Fibroblast of the aortic adventitia (primary cell): ENCODE results near the gene TXN2. TPM values are rescaled to one million over a fixed set of nuclear protein-coding genes. Genes with fewer than 3 reads are reported as not detected.
A peak's percentile ranks its signal among the peaks of the same experiment; 100 is the strongest.

Experiments
- DNase-seq: peaks from one replicate; pipeline ENCODE4 v3.0.0-alpha.2; 2010; ENCODE audit warnings: low read depth
- H3K4me3 ChIP-seq: 2 replicates; pipeline ENCODE4 v1.5.1; 2011; ENCODE audit warnings: low read depth, mild to moderate bottlenecking, control low read depth, low read length, moderate library complexity
- total RNA-seq: library from RNA; depleted of rRNA; stranded (reverse); fragments of >200 nt; gene quantifications from 2 replicates; pipeline ENCODE4 v1.2.3, GENCODE V29; 2012; ENCODE audit warnings: low replicate concordance
- TF ChIP-seq, protein P1 (sequence below): IDR thresholded peaks from 2 replicates; pipeline ENCODE4 v1.5.1; 2011; ENCODE audit warnings: mild to moderate bottlenecking, low read length, control low read depth, inconsistent platforms; ENCODE audit not compliant: insufficient read depth

Gene TXN2
- total RNA-seq, 1 donor: 38.8 TPM

DNA sequence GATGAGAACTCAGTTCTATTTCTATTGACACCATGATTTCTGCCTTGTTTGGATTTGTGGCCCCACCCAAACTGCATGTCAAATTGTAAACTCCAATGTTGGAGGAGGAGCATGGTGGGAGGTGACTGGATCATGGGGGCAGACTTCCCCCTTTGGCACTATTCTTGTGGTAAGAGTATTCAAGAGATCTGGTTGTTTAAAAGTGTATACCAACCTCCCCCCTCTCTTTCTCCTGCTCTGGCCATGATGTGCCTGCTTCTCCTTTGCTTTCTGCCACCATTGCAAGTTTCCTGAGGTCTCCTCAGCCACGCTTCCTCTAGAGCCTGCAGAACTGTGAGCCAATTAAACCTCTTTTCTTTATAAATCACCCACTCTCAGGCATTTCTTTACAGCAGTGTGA lies 33.3 kb upstream of the TXN2 start:
- no peak for DNase-seq
- no peak overlapping the region for H3K4me3 ChIP-seq
- TF ChIP-seq, protein P1, sequence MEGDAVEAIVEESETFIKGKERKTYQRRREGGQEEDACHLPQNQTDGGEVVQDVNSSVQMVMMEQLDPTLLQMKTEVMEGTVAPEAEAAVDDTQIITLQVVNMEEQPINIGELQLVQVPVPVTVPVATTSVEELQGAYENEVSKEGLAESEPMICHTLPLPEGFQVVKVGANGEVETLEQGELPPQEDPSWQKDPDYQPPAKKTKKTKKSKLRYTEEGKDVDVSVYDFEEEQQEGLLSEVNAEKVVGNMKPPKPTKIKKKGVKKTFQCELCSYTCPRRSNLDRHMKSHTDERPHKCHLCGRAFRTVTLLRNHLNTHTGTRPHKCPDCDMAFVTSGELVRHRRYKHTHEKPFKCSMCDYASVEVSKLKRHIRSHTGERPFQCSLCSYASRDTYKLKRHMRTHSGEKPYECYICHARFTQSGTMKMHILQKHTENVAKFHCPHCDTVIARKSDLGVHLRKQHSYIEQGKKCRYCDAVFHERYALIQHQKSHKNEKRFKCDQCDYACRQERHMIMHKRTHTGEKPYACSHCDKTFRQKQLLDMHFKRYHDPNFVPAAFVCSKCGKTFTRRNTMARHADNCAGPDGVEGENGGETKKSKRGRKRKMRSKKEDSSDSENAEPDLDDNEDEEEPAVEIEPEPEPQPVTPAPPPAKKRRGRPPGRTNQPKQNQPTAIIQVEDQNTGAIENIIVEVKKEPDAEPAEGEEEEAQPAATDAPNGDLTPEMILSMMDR: no peak

DNA sequence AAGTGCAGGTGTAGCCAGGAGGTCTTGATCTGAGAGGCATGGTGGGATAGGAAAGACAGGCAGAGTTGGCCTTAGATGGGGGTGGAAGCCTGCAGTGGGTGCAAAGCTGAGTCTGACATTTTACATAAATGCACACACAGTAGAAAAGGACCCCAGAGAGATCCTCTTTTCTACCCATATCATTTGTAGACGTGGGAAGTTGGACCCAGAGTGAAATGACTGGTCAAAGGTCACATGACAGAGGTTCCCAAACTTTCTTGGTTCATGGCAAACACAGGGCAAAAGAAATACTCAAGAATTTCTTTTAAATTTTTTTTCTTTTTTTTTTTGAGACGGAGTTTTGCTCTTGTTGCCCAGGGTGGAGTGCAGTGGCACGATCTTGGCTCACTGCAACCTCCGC lies 31.6 kb upstream of the TXN2 start:
- TF ChIP-seq, protein P1: no peak
- no peak for DNase-seq
- no peak overlapping the region for H3K4me3 ChIP-seq

DNA sequence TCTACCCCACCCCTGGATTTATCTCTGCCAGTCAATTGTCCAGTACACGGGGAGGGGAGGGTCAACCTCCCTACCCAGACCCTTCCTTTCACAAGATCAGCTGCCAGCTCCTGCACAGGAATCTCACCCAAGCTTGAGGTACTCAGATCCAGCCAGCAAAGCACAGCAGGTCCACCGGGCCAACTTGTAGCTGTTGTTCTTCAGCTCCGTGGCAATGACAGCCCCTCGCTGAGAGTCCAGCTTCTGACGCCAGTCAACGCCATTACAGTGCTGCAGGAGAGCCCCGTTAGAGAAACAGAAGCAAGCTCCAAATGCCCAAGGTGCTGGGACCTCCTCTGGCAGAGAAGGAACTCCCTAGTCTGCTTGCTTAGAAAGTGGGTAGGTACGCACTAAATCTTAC lies 30.9 kb upstream of the TXN2 start:
- DNase-seq: no peak
- TF ChIP-seq, protein P1: no peak
- H3K4me3 ChIP-seq: no peak overlapping the region

DNA sequence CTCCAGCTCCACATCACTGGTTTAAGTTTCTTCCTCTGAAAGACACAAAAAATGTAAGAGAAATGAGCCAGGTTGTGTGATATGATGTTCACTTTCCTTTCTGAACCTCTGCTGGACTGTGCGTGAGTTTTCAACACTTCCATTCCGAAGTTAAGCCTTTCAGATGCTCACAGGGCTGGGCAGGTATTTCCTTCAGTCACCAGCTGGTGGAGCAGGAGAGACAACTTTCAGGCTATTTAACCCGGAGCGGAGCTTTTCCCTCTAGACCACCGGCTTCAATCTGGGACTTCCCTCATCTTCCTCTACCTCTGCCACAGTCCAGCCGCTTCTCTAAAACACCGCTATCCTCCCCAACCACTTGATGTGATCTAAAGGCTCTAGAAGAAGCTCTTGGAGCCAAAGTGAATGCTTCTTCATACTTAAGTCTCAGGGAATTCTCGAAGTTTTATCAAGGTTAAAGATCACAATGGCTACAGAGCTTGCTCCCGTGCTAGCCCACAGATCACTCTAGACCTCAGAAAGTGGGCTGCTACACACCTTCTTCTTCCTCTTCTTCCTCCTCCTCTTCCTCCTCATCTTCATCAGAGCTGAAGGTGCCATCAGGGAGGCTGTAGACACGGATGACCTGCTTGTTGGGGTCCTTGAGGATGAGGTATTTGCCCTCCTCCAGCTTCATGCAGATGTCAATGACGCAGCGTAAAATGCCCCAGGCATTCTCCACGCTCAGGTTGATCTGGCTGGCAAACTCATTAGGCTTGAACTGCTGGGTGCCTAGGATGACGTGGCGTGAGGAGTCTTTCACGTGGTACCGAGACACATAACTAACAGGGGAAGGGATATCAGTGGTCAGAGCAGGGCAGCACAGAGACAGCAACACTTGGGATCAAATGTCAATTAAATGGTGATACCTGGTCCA lies 29.8 kb upstream of the TXN2 start:
- TF ChIP-seq, protein P1: peak; percentile 80
- peak; percentile 63 for DNase-seq
- no peak overlapping the region for H3K4me3 ChIP-seq

DNA sequence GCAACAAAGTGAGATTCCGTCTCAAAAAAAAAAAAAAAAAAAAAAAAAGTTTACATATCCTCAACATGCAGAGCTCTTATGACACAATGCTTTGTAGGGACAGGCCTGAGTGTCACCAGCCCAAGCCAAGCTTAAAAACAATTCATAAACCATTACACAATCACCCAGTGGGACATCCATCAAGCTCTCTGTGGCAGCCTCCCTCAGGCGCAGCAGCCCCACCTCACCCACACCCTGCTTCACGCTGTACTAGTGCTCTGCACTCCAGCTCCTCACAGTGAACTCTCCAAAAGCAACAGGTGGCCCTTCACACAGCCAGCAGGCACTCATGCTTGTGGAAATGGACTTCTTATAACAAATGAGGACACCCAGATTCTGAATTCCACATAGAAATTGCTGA lies 28.9 kb upstream of the TXN2 start:
- DNase-seq: no peak
- TF ChIP-seq, protein P1: no peak
- no peak overlapping the region for H3K4me3 ChIP-seq

DNA sequence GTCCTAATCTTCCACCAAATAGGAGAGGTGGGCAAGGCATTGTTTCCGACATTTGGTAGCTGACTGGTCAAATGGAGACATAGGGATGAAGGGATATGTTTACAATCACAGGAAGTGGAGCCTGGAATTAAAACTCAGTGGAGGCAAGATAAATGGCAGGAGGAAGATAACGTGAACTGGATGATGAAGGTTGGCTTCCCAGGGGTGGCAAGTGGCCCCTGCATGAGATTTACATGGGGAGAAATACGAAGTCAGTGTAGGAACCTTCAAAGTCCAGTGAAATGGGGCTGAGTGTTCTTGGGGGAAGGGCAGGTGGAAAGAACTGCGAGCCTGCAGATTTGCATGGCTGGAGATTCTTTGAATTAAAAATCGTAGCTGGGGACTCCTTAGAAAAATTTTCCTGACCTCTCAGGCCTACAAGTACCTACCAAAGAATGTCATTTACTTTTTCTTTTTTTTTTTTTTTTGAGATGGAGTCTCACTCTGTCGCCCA lies 26.1 kb upstream of the TXN2 start:
- no peak for DNase-seq
- TF ChIP-seq, protein P1: no peak
- peak overlapping the region; percentile 61 for H3K4me3 ChIP-seq
